Psoas muscle (tissue), 8 donors: ENCODE results near the gene HABP4. TPM values are rescaled to one million over a fixed set of nuclear protein-coding genes. Genes with fewer than 3 reads are reported as not detected.
A peak's percentile ranks its signal among the peaks of the same experiment; 100 is the strongest.

Source experiments
- ATAC-seq, 4 donors: fragments of 200-7000 bp; cut with Tn5 transposase; one replicate each; pipeline ENCODE4 v1.9.1; 2020; ENCODE audit warnings: moderate library complexity in 3 of 4, mild to moderate bottlenecking in 2 of 4
- DNase-seq, 2 donors: peaks; one replicate each; pipeline ENCODE4 v3.0.0-alpha.2; 2020
- H3K27ac ChIP-seq: fragments of 200-600 bp; one replicate; pipeline ENCODE4 v1.8.0; 2022
- H3K27me3 ChIP-seq, 3 donors: fragments of 200-600 bp in 1 of 3; one replicate each; pipeline versions ENCODE4 v1.6.1 to v1.8.0; 2013 to 2022; ENCODE audit warnings: low read length in 2 of 3, mild to moderate bottlenecking in 2 of 3, moderate library complexity in 1 of 3; ENCODE audit not compliant: insufficient read depth in 3 of 3
- H3K36me3 ChIP-seq, 2 donors: fragments of 200-600 bp in 1 of 2; one replicate each; pipeline versions ENCODE4 v1.6.1 to v1.8.0; 2013 to 2022; ENCODE audit warnings: low read depth in 1 of 2, mild to moderate bottlenecking in 1 of 2, moderate library complexity in 1 of 2; ENCODE audit not compliant: insufficient read depth in 1 of 2
- H3K4me1 ChIP-seq: fragments of 200-600 bp; one replicate; pipeline ENCODE4 v1.8.0; 2022
- H3K4me3 ChIP-seq: fragments of 200-600 bp; one replicate; pipeline ENCODE4 v1.8.0; 2022; ENCODE audit warnings: mild to moderate bottlenecking
- H3K9me3 ChIP-seq: fragments of 200-600 bp; one replicate; pipeline ENCODE4 v1.8.0; 2022
- WGBS, 3 donors: extraction: QIAGEN DNeasy Blood & Tissue Kit; methylation state at CpG; one replicate each; pipeline versions ENCODE4 v1.1.6 to v1.1.7; 2013; 5-methylcytosine and 5-hydroxymethylcytosine counted together
- intact Hi-C, 2 donors: fragments of 100-400 bp; cut with DNase I; formaldehyde crosslinking; loops; one replicate each; pipeline versions ENCODE4 v1.11.0 to v1.14.2; 2022
- polyA plus RNA-seq, 3 donors: library from polyadenylated mRNA; stranded (reverse); fragments of 200-250 nt; gene quantifications; one replicate each; pipeline ENCODE4 v1.2.3, GENCODE V29; 2013
- total RNA-seq, 4 donors: library from RNA; stranded (reverse); fragmentation: NEBNext Ultra II Directional in 2 of 4; extraction: Animal tissue kit (Norgen Biotek cat#: 25700) in 2 of 4; gene quantifications; one replicate each; pipeline versions ENCODE4 v1.2.1 to v1.2.4, GENCODE V29; 2021 to 2023
- TF ChIP-seq, protein P1 (sequence below): fragments of 200-600 bp; IDR thresholded peaks from one replicate; pipeline ENCODE4 v1.8.0; 2022; ENCODE audit warnings: antibody characterized with exemption
- donor health status: healthy with polysubstance abuse.
- donor health status: DM: no; HTN: no; CAD: no; lungs with moderate emphysema.
- donor health status: Bipolar disorder and iron deficiency.
- donor health status: healthy.
- donor health status: DM: yes; HTN: yes; CAD: no.
- donor health status: DM: no; HTN: no; CAD: no.
- donor health status: DM: no; HTN: no; CAD: no.
- donor health status: DM: yes; HTN: yes; CAD: no.

The HABP4 gene
- total and polyA plus RNA-seq, 7 donors: 6.4 to 14.4 (median 9.3) TPM

DNA sequence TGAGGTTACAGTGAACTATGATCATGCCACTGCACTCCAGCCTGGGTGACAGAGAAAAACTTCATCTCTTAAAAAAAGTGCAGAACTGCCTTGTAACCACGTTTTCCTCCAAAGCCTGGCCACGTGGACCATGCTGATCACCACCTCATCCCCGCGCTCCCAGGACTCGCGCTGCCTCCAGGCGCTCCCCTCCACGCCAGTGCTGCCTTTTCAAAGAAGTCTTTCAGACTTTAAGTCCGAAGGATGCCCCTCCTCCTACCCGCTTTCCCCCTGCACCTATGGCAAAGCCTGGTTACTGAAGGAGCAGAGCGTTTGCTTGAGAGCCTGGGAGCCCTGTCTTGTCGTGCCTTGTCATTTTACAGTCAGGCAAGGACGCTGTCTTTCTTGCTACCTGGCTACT, 43.8 kb downstream of the HABP4 start:
- WGBS, 3 donors: 87 to 88% (median 88%) methylated on average over 13 of the region's 13 CpGs
- Histone ChIP-seq H3K4me3 (no peak overlapping the region), H3K9me3 (no peaks in the 10 kb centered on the region), H3K27ac (no peak overlapping the region), H3K27me3 (no peaks in the 10 kb centered on the region), H3K4me1 (no peaks in the 10 kb centered on the region), H3K36me3 (peaks cover 0 to 36% of the 10 kb centered on the region in 2 donors)
- no peak for DNase-seq
- no peak for ATAC-seq
- TF ChIP-seq, protein P1, sequence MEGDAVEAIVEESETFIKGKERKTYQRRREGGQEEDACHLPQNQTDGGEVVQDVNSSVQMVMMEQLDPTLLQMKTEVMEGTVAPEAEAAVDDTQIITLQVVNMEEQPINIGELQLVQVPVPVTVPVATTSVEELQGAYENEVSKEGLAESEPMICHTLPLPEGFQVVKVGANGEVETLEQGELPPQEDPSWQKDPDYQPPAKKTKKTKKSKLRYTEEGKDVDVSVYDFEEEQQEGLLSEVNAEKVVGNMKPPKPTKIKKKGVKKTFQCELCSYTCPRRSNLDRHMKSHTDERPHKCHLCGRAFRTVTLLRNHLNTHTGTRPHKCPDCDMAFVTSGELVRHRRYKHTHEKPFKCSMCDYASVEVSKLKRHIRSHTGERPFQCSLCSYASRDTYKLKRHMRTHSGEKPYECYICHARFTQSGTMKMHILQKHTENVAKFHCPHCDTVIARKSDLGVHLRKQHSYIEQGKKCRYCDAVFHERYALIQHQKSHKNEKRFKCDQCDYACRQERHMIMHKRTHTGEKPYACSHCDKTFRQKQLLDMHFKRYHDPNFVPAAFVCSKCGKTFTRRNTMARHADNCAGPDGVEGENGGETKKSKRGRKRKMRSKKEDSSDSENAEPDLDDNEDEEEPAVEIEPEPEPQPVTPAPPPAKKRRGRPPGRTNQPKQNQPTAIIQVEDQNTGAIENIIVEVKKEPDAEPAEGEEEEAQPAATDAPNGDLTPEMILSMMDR: no peak
- intact Hi-C loops: no loop called here

- 85 to 86% (median 86%) methylated on average over 7 to 8 of the region's 8 CpGs for WGBS, 3 donors
- Histone ChIP-seq H3K27ac (no peak overlapping the region), H3K4me1 (no peaks in the 10 kb centered on the region), H3K4me3 (no peak overlapping the region), H3K27me3 (no peaks in the 10 kb centered on the region), H3K9me3 (no peaks in the 10 kb centered on the region), H3K36me3 (peaks cover 0 to 30% of the 10 kb centered on the region in 2 donors)
- no peak for DNase-seq
- intact Hi-C loops: no loop called here
- TF ChIP-seq, protein P1: no peak
- ATAC-seq: no peak
These were observed 44.3 kb downstream of the HABP4 start for GRCh38 chr9:96494215-96494800.

GRCh38 chr9:96495341-96495740, 45.4 kb downstream of the HABP4 start:
- peaks cover 0 to 20% of the 10 kb centered on the region in 2 donors for H3K36me3 ChIP-seq
- DNase-seq: peak in 1 of 2 donors; percentile 48
- no peaks in the 10 kb centered on the region for H3K9me3 ChIP-seq
- intact Hi-C loops: no loop called here
- H3K4me1 ChIP-seq: no peaks in the 10 kb centered on the region
- no peaks in the 10 kb centered on the region for H3K27me3 ChIP-seq
- WGBS, 3 donors: 87 to 92% (median 90%) methylated on average over 11 of the region's 11 CpGs
- H3K4me3 ChIP-seq: no peak overlapping the region
- TF ChIP-seq, protein P1: no peak
- no peak overlapping the region for H3K27ac ChIP-seq
- ATAC-seq: peak in 1 of 4 donors; percentile 51

DNA sequence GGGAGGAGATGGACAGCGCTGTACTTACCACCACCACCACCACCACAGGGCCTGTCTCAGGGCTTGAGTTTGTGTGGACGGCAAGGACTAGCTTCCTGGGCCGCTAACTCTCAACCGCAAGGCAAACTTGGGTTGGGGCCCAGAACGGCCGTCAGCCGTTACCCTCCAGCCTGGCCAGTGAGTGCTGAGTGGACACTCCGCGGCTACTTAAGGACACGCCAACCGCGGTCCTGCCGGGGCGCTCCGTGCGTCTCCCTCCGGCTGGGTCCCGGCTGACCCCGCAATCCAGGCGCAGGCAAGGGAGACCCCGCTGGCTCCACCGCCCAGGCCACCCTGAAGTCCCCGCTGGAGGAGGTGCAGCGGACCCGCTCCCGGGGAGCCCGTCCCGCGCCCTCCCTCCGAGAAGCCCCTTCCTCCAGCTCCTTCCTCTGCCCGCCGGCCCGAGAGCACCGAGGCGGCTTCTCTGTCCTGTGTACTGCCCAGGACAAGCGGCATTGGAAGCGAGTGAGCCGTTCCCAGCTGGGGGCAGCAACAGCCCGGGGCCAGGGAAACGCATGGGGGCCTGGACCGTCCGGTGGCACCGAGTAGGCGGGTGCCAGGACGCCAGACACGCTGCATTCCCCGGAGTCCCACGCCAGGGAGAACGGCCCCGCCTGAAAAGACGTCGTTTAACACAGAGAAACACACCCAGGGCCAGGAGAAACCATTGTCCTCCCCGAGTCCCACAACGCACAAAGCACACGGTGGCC, 46.6 kb downstream of the HABP4 start:
- intact Hi-C loops: no loop called here
- TF ChIP-seq, protein P1: no peak

More for the DNA sequence above, 46.6 kb downstream of the HABP4 start:
- H3K9me3 ChIP-seq: no peaks in the 10 kb centered on the region
- ATAC-seq: no peak
- H3K27me3 ChIP-seq: no peaks in the 10 kb centered on the region
- DNase-seq: no peak
- peaks cover 0 to 8% of the 10 kb centered on the region in 2 donors for H3K36me3 ChIP-seq
- H3K4me3 ChIP-seq: no peak overlapping the region
- H3K4me1 ChIP-seq: no peaks in the 10 kb centered on the region
- no peak overlapping the region for H3K27ac ChIP-seq
- WGBS, 3 donors: 95% methylated on average over 45 to 55 of the region's 55 CpGs
